Muscle layer of duodenum (tissue), 2 donors: ENCODE data around the gene STPG1.
"Not testable (repeated sequence)": the region's sequence is repeated elsewhere in the genome, so short reads cannot be mapped to it uniquely, and the experiment has no call there.

Experiments
- H3K27ac ChIP-seq: one replicate; pipeline ENCODE4 v1.7.0; 2013; ENCODE audit warnings: mild to moderate bottlenecking, low read length
- H3K27me3 ChIP-seq: one replicate; pipeline ENCODE4 v1.7.0; 2013; ENCODE audit warnings: low read depth, mild to moderate bottlenecking, control low read depth, low read length
- H3K36me3 ChIP-seq, 2 donors: one replicate each; pipeline ENCODE4 v1.7.0; 2013; ENCODE audit warnings: low read length in 2 of 2, control low read depth in 1 of 2, mild to moderate bottlenecking in 1 of 2; ENCODE audit not compliant: insufficient read depth in 2 of 2, control insufficient read depth in 1 of 2
- H3K4me1 ChIP-seq, 2 donors: one replicate each; pipeline ENCODE4 v1.7.0; 2013; ENCODE audit warnings: low read length in 2 of 2, mild to moderate bottlenecking in 2 of 2, control low read depth in 1 of 2, moderate library complexity in 1 of 2; ENCODE audit not compliant: insufficient read depth in 2 of 2, control insufficient read depth in 1 of 2
- H3K4me3 ChIP-seq, 2 donors: one replicate each; pipeline ENCODE4 v1.7.0; 2013; ENCODE audit warnings: low read length in 2 of 2, low read depth in 1 of 2, mild to moderate bottlenecking in 1 of 2
- H3K9me3 ChIP-seq, 2 donors: one replicate each; pipeline ENCODE4 v1.7.0; 2013; ENCODE audit warnings: low read length in 2 of 2, control low read depth in 1 of 2, mild to moderate bottlenecking in 1 of 2; ENCODE audit not compliant: control insufficient read depth in 1 of 2
- donor health status: healthy.

Gene STPG1, protein sequence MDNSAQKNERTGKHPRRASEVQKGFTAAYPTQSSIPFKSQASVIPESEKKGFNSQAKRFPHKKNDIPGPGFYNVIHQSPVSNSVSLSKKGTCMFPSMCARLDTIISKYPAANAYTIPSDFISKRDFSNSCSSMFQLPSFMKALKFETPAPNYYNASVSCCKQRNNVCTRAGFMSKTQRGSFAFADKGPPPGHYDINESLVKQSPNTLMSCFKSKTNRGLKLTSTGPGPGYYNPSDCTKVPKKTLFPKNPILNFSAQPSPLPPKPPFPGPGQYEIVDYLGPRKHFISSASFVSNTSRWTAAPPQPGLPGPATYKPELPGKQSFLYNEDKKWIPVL

DNA sequence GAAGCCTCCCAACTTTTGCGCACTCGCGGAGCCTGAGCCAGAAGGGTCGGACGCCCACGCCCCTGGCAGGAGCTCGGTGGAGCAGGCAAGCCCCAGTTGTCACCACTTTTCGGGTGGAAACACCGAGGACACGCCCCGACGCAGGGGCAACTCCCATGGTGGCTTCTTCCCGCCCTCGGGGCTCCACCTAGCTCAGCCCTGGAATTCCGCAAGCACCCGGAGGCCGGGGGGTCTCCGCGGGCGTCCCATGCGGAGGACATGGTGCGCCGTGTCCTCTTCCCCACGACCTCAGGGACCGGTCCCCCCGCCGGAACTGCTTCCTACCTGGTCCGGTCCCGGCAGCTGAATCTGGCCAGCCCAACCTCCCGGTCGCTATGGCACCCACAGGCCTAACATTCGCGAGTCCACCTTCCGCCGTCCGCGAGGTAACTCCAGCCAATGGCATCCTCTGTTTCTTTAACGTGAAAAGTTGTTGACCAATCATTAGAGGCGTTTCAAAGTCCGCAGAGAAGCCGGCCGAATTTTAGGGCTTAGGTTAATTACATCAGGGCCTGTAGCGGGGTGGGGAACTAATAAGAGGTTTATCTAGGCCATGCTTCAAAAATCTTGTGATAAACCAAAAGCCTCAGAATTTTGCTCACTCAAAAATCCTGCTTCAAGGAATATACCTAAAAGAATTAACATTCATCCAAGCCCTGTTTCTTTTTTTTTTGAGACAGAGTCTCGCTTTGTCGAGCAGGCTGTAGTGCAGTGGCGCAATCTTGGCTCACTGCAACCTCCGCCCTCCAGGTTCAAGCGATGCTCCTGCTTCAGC lies at the start of gene STPG1:
TSS of gene STPG1 (minus strand) at position 433 of the 814 bp plus-strand sequence. CDS start 12,394 bp downstream, outside the sequence.
- H3K36me3 ChIP-seq = peaks cover 0 to 4% of the 10 kb centered on the region in 2 donors
- peaks cover 5 to 15% of the 10 kb centered on the region in 2 donors for H3K4me1 ChIP-seq
- H3K9me3 ChIP-seq = no peaks in the 10 kb centered on the region
- no peaks in the 10 kb centered on the region for H3K27me3 ChIP-seq
- H3K4me3 ChIP-seq = peak within 1 kb of the TSS; percentile 69 to 94
- no peak within 1 kb of the TSS for H3K27ac ChIP-seq

DNA sequence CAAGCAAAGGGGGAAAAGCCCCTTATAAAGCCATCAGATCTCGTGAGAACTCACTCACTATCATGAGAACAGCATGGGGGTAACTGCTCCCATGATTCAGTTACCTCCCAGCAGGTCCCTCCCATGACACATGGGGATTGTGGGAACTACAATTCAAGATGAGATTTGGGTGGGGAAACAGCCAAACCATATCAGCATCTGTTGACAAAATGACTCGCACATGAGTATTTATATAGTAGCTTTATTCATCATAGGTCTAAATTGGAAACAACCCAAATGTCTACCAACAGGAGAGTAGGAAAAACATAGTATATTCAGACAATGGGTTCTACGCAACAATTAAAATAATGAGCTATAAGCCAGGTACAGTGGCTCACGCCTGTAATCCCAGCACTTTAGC lies 48.5 kb upstream of the STPG1 start:
- not testable (repeated sequence) for H3K27ac ChIP-seq, H3K9me3 ChIP-seq, H3K27me3 ChIP-seq, H3K4me3 ChIP-seq, H3K4me1 ChIP-seq
- peaks cover 39 to 68% of the 10 kb centered on the region in 2 donors for H3K36me3 ChIP-seq

DNA sequence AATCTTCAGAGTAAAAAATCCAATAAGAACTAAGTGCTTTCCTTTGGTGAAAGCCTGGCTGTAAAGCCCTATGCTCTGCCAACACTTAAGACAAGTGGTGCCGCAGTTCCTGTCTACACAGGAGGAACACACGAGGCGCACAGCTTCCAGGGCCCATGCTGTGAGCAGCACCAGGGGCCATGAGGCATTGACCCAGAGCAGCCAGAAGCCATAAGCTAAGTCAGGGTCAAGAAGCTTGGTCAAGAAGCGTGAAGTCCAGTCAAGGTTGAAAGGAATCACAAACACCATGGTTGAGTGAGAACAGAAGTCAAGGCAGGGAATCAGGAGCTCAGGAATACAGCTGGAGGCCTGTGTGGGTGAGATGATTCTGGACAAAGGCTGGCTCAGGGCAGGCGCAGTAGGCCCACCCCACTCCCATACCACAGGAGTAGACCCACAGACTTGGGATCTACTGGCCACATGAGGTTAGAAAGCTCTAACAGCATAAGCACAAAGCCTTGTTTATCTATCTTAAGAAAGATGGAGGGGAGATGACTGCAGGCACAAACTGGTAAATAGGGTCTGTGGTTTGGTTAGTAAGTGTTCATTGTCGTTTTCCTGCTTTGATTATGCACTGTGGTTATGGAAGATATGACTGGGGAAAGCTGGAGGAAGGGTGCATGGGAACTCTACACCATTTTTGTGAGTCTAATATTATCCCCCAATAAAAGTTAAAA lies 46.1 kb upstream of the STPG1 start:
- H3K27ac ChIP-seq = no peak overlapping the region
- H3K4me3 ChIP-seq = no peak overlapping the region
- no peaks in the 10 kb centered on the region for H3K4me1 ChIP-seq
- H3K36me3 ChIP-seq = peaks cover 41 to 71% of the 10 kb centered on the region in 2 donors
- H3K27me3 ChIP-seq = no peaks in the 10 kb centered on the region
- no peaks in the 10 kb centered on the region for H3K9me3 ChIP-seq

DNA sequence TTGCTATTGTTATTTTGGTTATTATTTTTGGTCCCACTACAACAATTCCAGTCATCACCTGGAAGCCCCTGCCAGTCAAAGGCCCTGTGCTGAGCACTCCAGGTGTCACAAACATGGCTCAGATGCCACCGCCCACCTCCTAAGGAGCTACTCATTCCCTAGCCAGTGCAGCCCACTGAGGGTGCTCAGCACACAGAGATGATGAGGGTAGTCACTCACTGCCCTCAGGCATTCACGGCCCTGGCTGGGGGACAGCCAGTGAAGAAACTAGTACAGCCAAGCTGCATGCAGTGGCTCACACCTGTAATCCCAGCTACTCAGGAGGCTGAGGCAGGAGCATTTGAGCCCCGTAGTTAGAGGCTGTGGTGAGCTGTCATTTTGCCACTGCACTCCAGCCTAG lies 44.3 kb upstream of the STPG1 start:
- Histone ChIP-seq H3K4me1 (no peaks in the 10 kb centered on the region), H3K9me3 (no peaks in the 10 kb centered on the region), H3K27ac (no peak overlapping the region), H3K4me3 (no peak overlapping the region), H3K36me3 (peaks cover 35 to 75% of the 10 kb centered on the region in 2 donors), H3K27me3 (no peaks in the 10 kb centered on the region)

DNA sequence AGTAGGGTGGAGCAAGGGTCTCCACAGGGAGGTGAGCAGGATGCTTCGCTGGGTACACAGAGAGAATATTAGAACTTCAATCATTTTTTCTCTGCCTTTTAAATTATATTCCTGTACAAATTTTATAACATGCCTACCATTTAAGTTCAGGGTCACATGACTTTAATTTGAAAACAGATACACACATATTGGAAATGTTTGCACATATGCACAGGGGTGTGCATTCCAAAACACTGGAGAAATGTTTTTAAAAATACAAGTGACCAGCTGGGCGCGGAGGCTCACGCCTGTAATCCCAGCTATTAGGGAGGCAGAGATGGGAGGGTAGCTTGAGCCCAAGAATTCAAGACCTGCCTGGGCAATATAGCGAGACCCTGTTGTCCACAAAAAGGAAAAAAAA lies 41.7 kb upstream of the STPG1 start:
- no peaks in the 10 kb centered on the region for H3K4me1 ChIP-seq
- H3K4me3 ChIP-seq = no peak overlapping the region
- no peaks in the 10 kb centered on the region for H3K27me3 ChIP-seq
- H3K36me3 ChIP-seq = peaks cover 39 to 86% of the 10 kb centered on the region in 2 donors
- no peak overlapping the region for H3K27ac ChIP-seq
- no peaks in the 10 kb centered on the region for H3K9me3 ChIP-seq

DNA sequence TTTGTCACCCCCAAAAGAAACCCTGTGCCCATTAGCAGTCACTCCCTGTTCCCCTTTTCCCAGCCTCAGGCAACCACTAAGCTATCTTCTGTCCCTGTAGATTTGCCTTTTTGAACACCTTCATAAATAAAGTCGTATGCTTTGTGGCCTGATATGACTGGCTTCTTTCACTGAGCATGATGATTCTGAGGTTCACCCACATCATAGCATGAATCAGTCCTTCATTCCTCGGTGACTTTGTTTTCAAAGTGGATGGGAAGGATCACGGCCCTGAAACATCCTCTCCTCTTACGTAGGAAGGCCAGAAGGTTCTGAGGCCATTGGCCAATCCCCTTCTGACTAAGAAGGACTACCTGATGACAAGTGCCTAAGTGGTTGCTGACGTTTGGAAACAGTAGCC lies 41.1 kb upstream of the STPG1 start:
- Histone ChIP-seq H3K4me1 (no peaks in the 10 kb centered on the region), H3K27ac (no peak overlapping the region), H3K36me3 (peaks cover 38 to 81% of the 10 kb centered on the region in 2 donors), H3K27me3 (no peaks in the 10 kb centered on the region), H3K9me3 (no peaks in the 10 kb centered on the region), H3K4me3 (no peak overlapping the region)

DNA sequence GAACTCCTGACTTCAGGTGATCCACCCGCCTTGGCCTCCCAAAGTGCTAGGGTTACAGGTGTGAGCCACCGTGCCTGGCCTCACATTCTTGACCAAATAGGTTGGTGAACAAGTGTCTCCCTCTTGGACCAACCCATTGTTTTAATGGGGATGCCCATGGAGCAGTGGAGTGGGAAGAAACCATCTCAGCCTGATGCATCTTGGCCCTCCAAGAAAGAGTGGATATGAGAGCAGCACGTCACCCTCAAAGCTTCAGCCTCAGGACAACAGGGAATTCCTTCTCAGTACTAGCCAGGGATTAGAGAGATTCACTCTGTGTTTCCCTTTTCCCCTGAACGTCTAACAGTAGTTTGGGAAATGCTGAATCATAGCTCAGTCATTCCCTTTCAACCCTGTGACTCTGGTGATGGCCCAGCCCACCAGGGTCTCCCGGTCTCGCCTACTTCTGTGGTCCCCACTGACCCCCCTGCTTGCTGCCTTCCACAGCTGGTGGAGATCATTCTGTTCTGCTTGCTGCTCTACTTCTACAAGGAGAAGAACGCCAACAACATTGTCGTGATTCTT lies 39.4 kb upstream of the STPG1 start:
- Histone ChIP-seq H3K36me3 (peaks cover 36 to 72% of the 10 kb centered on the region in 2 donors), H3K27me3 (no peaks in the 10 kb centered on the region), H3K9me3 (no peaks in the 10 kb centered on the region), H3K27ac (no peak overlapping the region), H3K4me1 (no peaks in the 10 kb centered on the region), H3K4me3 (no peak overlapping the region)

DNA sequence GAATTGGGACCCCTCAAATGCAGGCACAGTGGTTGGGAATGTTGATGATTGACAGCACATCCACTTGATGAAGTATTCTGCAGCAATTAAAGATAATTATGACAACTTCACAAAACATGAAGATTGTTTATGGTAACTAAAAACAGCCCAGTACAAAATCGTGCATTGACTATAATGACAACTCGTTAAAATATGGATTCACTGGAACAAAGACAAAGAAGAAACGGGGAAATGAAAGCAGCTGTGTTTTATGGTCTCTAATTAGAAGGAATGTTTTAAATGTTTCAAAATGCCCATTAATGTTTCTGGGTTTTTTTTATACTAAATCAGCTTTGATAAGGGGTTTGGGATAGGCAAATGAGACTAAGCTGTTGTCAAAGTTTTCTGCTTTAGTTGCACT lies 38.2 kb upstream of the STPG1 start:
- Histone ChIP-seq H3K4me1 (no peaks in the 10 kb centered on the region), H3K36me3 (peaks cover 25 to 59% of the 10 kb centered on the region in 2 donors), H3K4me3 (no peak overlapping the region), H3K27ac (no peak overlapping the region), H3K27me3 (no peaks in the 10 kb centered on the region), H3K9me3 (no peaks in the 10 kb centered on the region)

DNA sequence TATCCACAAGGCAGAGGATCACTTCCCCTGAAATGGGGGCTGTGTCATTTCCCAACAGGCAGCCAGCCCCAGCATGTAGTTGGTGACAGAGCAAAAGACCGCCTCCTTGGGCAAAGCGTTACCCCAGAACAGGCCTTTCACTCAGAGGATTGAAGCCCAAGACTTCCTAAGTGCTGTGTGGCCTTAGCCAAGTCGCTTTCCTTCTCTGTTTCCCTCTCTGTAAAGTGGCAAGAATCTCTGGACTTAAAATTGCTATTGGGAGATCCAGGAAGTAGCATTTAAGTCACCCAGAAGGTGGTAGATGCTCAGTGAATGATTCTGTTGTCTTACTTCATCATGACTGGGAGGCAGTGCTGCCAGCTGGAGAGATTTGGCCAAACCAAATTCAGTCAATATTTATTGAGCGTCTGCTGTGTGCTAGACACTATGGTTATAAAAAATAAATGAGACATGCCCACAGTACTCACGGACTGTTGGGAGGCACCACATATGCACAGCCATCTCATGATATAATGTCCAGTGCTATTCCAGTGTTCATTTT lies 37.3 kb upstream of the STPG1 start:
- Histone ChIP-seq H3K9me3 (no peaks in the 10 kb centered on the region), H3K4me1 (no peaks in the 10 kb centered on the region), H3K4me3 (no peak overlapping the region), H3K27ac (no peak overlapping the region), H3K36me3 (peaks cover 25 to 53% of the 10 kb centered on the region in 2 donors), H3K27me3 (no peaks in the 10 kb centered on the region)

DNA sequence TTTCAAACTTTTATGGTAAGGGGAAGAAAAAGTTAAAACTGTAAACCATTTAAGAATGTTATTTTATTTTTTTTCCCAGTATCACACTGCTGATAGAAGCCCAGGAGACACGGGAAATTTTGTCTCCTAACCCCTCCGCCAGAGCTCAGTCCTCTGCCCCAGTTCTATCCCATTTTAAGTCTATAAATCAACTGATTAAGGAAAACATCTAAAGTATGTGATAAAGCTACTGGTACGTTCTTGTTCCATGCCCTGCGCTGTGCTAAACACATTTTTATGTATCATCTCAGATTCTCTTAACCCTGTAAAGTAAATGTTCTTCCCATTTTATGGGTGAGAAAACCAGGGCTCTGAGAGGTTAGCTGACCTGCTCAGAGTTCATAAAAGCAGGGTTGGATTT lies 36.7 kb upstream of the STPG1 start:
- Histone ChIP-seq H3K27ac (no peak overlapping the region), H3K36me3 (peaks cover 25 to 50% of the 10 kb centered on the region in 2 donors), H3K4me3 (no peak overlapping the region), H3K9me3 (no peaks in the 10 kb centered on the region), H3K4me1 (no peaks in the 10 kb centered on the region), H3K27me3 (no peaks in the 10 kb centered on the region)

DNA sequence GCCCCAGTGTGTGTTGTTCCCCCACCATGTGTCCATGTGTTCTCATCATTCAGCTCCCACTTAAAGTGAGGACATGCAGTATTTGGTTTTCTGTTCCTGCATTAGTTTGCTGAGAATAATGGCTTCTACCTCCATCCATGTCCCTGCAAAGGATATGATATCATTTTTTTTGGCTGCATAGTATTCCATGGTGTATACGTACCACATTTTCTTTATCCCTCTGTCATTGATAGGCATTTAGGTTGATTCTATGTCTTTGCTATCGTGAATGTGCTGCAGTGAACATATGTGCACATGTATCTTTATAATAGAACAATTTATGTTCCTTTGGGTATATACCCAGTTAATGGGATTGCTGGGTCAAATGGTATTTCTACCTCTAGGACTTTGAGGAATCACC lies 32.9 kb upstream of the STPG1 start:
- H3K27me3 ChIP-seq, H3K27ac ChIP-seq, H3K9me3 ChIP-seq, H3K4me3 ChIP-seq: not testable (repeated sequence)
- peaks cover 0 to 14% of the 10 kb centered on the region in 2 donors for H3K4me1 ChIP-seq
- peaks cover 20 to 23% of the 10 kb centered on the region in 2 donors for H3K36me3 ChIP-seq
